Breast epithelium (tissue), 3 donors: ENCODE data around the gene NRG3.

Experiments used
- POLR2AphosphoS5 ChIP-seq, 3 donors: sonication (generic); formaldehyde crosslinking; IDR thresholded peaks; one replicate each; pipeline ENCODE4 v1.6.1; 2017; ENCODE audit warnings: antibody characterized with exemption in 3 of 3
- TF ChIP-seq, protein P1 (sequence below), 3 donors: fragments of 450-650 bp; IDR thresholded peaks; one replicate each; pipeline ENCODE4 v1.5.1; 2016 to 2017; ENCODE audit warnings: antibody characterized with exemption in 3 of 3, mild to moderate bottlenecking in 3 of 3, moderate library complexity in 3 of 3

GRCh38 chr10:82922755-82923154 lies 1047.8 kb downstream of the NRG3 start:
- TF ChIP-seq, protein P1, sequence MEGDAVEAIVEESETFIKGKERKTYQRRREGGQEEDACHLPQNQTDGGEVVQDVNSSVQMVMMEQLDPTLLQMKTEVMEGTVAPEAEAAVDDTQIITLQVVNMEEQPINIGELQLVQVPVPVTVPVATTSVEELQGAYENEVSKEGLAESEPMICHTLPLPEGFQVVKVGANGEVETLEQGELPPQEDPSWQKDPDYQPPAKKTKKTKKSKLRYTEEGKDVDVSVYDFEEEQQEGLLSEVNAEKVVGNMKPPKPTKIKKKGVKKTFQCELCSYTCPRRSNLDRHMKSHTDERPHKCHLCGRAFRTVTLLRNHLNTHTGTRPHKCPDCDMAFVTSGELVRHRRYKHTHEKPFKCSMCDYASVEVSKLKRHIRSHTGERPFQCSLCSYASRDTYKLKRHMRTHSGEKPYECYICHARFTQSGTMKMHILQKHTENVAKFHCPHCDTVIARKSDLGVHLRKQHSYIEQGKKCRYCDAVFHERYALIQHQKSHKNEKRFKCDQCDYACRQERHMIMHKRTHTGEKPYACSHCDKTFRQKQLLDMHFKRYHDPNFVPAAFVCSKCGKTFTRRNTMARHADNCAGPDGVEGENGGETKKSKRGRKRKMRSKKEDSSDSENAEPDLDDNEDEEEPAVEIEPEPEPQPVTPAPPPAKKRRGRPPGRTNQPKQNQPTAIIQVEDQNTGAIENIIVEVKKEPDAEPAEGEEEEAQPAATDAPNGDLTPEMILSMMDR (IDR thresholded peaks at IDR 0.05): no peak
- no peak for TF ChIP-seq POLR2AphosphoS5 (IDR thresholded peaks at IDR 0.05)
